ENCODE results near the gene TGM1.

DNA sequence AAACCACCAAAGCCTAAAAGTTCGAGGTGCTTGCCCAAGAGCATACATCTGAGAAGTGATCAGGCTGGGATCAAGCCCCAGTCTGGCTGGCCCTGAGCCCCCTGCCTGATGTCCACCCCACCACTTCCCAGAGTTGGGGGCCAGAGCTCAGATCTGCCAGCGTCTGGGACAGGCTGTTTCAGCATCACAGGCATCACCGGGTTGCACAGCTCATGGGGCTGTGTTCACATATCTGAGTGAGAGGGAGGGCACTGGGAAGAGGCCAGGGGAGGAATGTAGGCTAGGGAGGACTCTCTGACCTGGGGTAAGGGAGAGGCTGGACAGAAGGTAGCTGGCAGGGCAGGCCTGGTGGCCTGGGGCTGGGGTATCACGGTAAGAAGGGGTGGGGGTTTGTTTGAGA is 6.0 kb downstream of the TGM1 start:
- TF ChIP-seq, protein P1, sequence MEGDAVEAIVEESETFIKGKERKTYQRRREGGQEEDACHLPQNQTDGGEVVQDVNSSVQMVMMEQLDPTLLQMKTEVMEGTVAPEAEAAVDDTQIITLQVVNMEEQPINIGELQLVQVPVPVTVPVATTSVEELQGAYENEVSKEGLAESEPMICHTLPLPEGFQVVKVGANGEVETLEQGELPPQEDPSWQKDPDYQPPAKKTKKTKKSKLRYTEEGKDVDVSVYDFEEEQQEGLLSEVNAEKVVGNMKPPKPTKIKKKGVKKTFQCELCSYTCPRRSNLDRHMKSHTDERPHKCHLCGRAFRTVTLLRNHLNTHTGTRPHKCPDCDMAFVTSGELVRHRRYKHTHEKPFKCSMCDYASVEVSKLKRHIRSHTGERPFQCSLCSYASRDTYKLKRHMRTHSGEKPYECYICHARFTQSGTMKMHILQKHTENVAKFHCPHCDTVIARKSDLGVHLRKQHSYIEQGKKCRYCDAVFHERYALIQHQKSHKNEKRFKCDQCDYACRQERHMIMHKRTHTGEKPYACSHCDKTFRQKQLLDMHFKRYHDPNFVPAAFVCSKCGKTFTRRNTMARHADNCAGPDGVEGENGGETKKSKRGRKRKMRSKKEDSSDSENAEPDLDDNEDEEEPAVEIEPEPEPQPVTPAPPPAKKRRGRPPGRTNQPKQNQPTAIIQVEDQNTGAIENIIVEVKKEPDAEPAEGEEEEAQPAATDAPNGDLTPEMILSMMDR (conservative IDR thresholded peaks at IDR 0.05; ENCODE audit: low read depth, low read length) = no peak
- no peak for TF ChIP-seq EZH2 (IDR thresholded peaks at IDR 0.05; ENCODE audit: low read length, unreplicated experiment)
